Activated CD4-positive, alpha-beta T cell treated with anti-CD3 and anti-CD28 coated beads for 36 hours (primary cell): Measurements from ENCODE around the gene PPM1L. TPM values are rescaled to one million over a fixed set of nuclear protein-coding genes. Genes with fewer than 3 reads are reported as not detected.

ENCODE experiments used
- ATAC-seq: fragments of 200-7000 bp; cut with Tn5 transposase; one replicate; pipeline ENCODE4 v1.10.0; 2021; ENCODE audit warnings: mild to moderate bottlenecking, moderate library complexity
- CTCF ChIA-PET: fragments of 350-600 bp; sonication (Branson Sonifier 250); formaldehyde crosslinking; loops from one replicate; lab custom pipeline; 2021; ENCODE audit warnings: antibody characterized with exemption; lab: Charles Lee
- POLR2A ChIA-PET: fragments of 350-600 bp; sonication (Branson Sonifier 250); formaldehyde crosslinking; loops from one replicate; lab custom pipeline; 2021; ENCODE audit warnings: antibody characterized with exemption, inconsistent platforms; lab: Charles Lee
- DNase-seq: peaks from one replicate; pipeline ENCODE4 v3.0.0-alpha.2; 2020
- H3K27ac Mint-ChIP-seq: one replicate; pipeline ENCODE4 v1.8.0; 2021; ENCODE audit warnings: mixed read lengths
- H3K27me3 Mint-ChIP-seq: one replicate; pipeline ENCODE4 v1.8.0; 2021; ENCODE audit warnings: mixed read lengths
- H3K36me3 Mint-ChIP-seq: one replicate; pipeline ENCODE4 v1.8.0; 2021; ENCODE audit warnings: low read depth, mixed read lengths
- H3K4me1 Mint-ChIP-seq: one replicate; pipeline ENCODE4 v1.8.0; 2021; ENCODE audit warnings: mixed read lengths
- H3K4me3 Mint-ChIP-seq: one replicate; pipeline ENCODE4 v1.8.0; 2021; ENCODE audit warnings: mild to moderate bottlenecking, moderate library complexity, mixed read lengths
- H3K9me3 Mint-ChIP-seq: one replicate; pipeline ENCODE4 v1.8.0; 2021; ENCODE audit warnings: low read depth, mixed read lengths
- intact Hi-C, 2 experiments: fragments of 100-400 bp; cut with DNase I in 1 of 2; cut with micrococcal nuclease in 1 of 2; formaldehyde crosslinking; loops; one replicate each; pipeline versions ENCODE4 v1.14.2 to v1.15.1; 2022 to 2024; cut with DNase I, micrococcal nuclease
- total RNA-seq, 2 experiments: library from RNA; stranded (reverse); gene quantifications; one replicate each; pipeline ENCODE4 v1.2.3, GENCODE V29; 2021

The PPM1L gene
- total RNA-seq, 2 experiments from 2014 or later = 1.8 to 2.4 TPM

- no peaks in the 10 kb centered on the region for H3K36me3 Mint-ChIP-seq
- H3K4me1 Mint-ChIP-seq = no peaks in the 10 kb centered on the region
- H3K9me3 Mint-ChIP-seq = no peaks in the 10 kb centered on the region
- intact Hi-C loops = no loop called here
- POLR2A ChIA-PET = interaction anchor here (0.6 kb wide), 1 partner anchor 112 kb away, joined by 7 read pairs; no protein-coding TSS in a partner anchor
- CTCF ChIA-PET = interaction anchor here (0.7 kb wide), 1 partner anchor 16 kb away, joined by 3 read pairs; no protein-coding TSS in a partner anchor
- no peak for ATAC-seq
- DNase-seq = no peak
- no peaks in the 10 kb centered on the region for H3K27me3 Mint-ChIP-seq
- H3K27ac Mint-ChIP-seq = no peak overlapping the region
- H3K4me3 Mint-ChIP-seq = no peak overlapping the region
These were observed 53.4 kb downstream of the PPM1L start for GRCh38 chr3:160809453-160809852.

GRCh38 chr3:160810362-160811236, 54.6 kb downstream of the PPM1L start:
- Mint-ChIP-seq H3K4me1 (no peaks in the 10 kb centered on the region), H3K27me3 (no peaks in the 10 kb centered on the region), H3K36me3 (no peaks in the 10 kb centered on the region), H3K9me3 (no peaks in the 10 kb centered on the region), H3K4me3 (no peak overlapping the region), H3K27ac (no peak overlapping the region)
- DNase-seq = no peak
- ATAC-seq = no peak
- intact Hi-C loops = no loop called here
- ChIA-PET CTCF (interaction anchor here (0.9 kb wide), 1 partner anchor 9 kb away, joined by 3 read pairs; no protein-coding TSS in a partner anchor), POLR2A (interaction anchor here (0.6 kb wide), 1 partner anchor 113 kb away, joined by 7 read pairs; no protein-coding TSS in a partner anchor)

GRCh38 chr3:160811237-160811548, 55.2 kb downstream of the PPM1L start:
- no peak for DNase-seq

GRCh38 chr3:160812304-160812703, 56.3 kb downstream of the PPM1L start:
- ATAC-seq (no peak), DNase-seq (no peak)
- intact Hi-C loops = no loop called here
- H3K9me3 Mint-ChIP-seq = no peaks in the 10 kb centered on the region
- H3K27me3 Mint-ChIP-seq = no peaks in the 10 kb centered on the region
- no peaks in the 10 kb centered on the region for H3K36me3 Mint-ChIP-seq
- no peaks in the 10 kb centered on the region for H3K4me1 Mint-ChIP-seq
- ChIA-PET POLR2A (no interaction called here), CTCF (no interaction called here)
- no peak overlapping the region for H3K27ac Mint-ChIP-seq
- no peak overlapping the region for H3K4me3 Mint-ChIP-seq

More at GRCh38 chr3:160811237-160811548, 55.2 kb downstream of the PPM1L start:
- H3K36me3 Mint-ChIP-seq = no peaks in the 10 kb centered on the region
- POLR2A ChIA-PET = no interaction called here
- no peak for ATAC-seq
- no peaks in the 10 kb centered on the region for H3K27me3 Mint-ChIP-seq
- H3K27ac Mint-ChIP-seq = no peak overlapping the region
- no peak overlapping the region for H3K4me3 Mint-ChIP-seq
- intact Hi-C loops = no loop called here
- no peaks in the 10 kb centered on the region for H3K9me3 Mint-ChIP-seq
- CTCF ChIA-PET = interaction anchor here (0.9 kb wide), 1 partner anchor 9 kb away, joined by 3 read pairs; no protein-coding TSS in a partner anchor
- H3K4me1 Mint-ChIP-seq = no peaks in the 10 kb centered on the region

GRCh38 chr3:160815280-160815679, 59.2 kb downstream of the PPM1L start:
- no peaks in the 10 kb centered on the region for H3K9me3 Mint-ChIP-seq

GRCh38 chr3:160820022-160820421, 64.0 kb downstream of the PPM1L start:
- H3K36me3 Mint-ChIP-seq = no peaks in the 10 kb centered on the region
- intact Hi-C loops = no loop called here
- no peaks in the 10 kb centered on the region for H3K9me3 Mint-ChIP-seq
- no peaks in the 10 kb centered on the region for H3K27me3 Mint-ChIP-seq
- no peak overlapping the region for H3K4me3 Mint-ChIP-seq
- ATAC-seq = no peak
- ChIA-PET CTCF (interaction anchor here (1.2 kb wide), 1 partner anchor 9 kb away, joined by 3 read pairs; no protein-coding TSS in a partner anchor), POLR2A (no interaction called here)
- no peak overlapping the region for H3K27ac Mint-ChIP-seq
- no peak for DNase-seq
- H3K4me1 Mint-ChIP-seq = no peaks in the 10 kb centered on the region

More at GRCh38 chr3:160815280-160815679, 59.2 kb downstream of the PPM1L start:
- Mint-ChIP-seq H3K36me3 (no peaks in the 10 kb centered on the region), H3K27ac (no peak overlapping the region), H3K27me3 (no peaks in the 10 kb centered on the region), H3K4me1 (no peaks in the 10 kb centered on the region), H3K4me3 (no peak overlapping the region)
- ATAC-seq (no peak), DNase-seq (no peak)
- intact Hi-C loops = no loop called here
- ChIA-PET CTCF (no interaction called here), POLR2A (no interaction called here)

GRCh38 chr3:160820430-160820829, 64.4 kb downstream of the PPM1L start:
- H3K9me3 Mint-ChIP-seq = no peaks in the 10 kb centered on the region
- ChIA-PET POLR2A (no interaction called here), CTCF (interaction anchor here (1.2 kb wide), 1 partner anchor 9 kb away, joined by 3 read pairs; no protein-coding TSS in a partner anchor)
- no peak overlapping the region for H3K27ac Mint-ChIP-seq
- no peak for DNase-seq
- H3K36me3 Mint-ChIP-seq = no peaks in the 10 kb centered on the region
- no peak overlapping the region for H3K4me3 Mint-ChIP-seq
- H3K27me3 Mint-ChIP-seq = no peaks in the 10 kb centered on the region
- intact Hi-C loops = no loop called here
- ATAC-seq = no peak
- H3K4me1 Mint-ChIP-seq = no peaks in the 10 kb centered on the region

GRCh38 chr3:160822936-160823335, 66.9 kb downstream of the PPM1L start:
- Mint-ChIP-seq H3K27me3 (no peaks in the 10 kb centered on the region), H3K36me3 (no peaks in the 10 kb centered on the region), H3K9me3 (no peaks in the 10 kb centered on the region), H3K4me1 (no peaks in the 10 kb centered on the region), H3K4me3 (no peak overlapping the region), H3K27ac (no peak overlapping the region)
- POLR2A ChIA-PET = no interaction called here
- DNase-seq (no peak), ATAC-seq (no peak)
- intact Hi-C loops = no loop called here
- CTCF ChIA-PET = interaction anchor here (0.7 kb wide), 1 partner anchor 104 kb away, joined by 3 read pairs; no protein-coding TSS in a partner anchor

- ChIA-PET POLR2A (no interaction called here), CTCF (interaction anchor here (0.7 to 0.9 kb wide), 2 partner anchors 70 to 178 kb away, joined by 3 read pairs; no protein-coding TSS in a partner anchor)
- Mint-ChIP-seq H3K4me3 (no peak overlapping the region), H3K27me3 (no peaks in the 10 kb centered on the region), H3K9me3 (no peaks in the 10 kb centered on the region), H3K36me3 (no peaks in the 10 kb centered on the region), H3K27ac (no peak overlapping the region), H3K4me1 (no peaks in the 10 kb centered on the region)
- DNase-seq (no peak), ATAC-seq (no peak)
- intact Hi-C loops = no loop called here
These were observed 69.3 kb downstream of the PPM1L start for GRCh38 chr3:160825311-160825800.

- DNase-seq = no peak
- CTCF ChIA-PET = no interaction called here
- no peaks in the 10 kb centered on the region for H3K36me3 Mint-ChIP-seq
- intact Hi-C loops = no loop called here
- no peak for ATAC-seq
- no peaks in the 10 kb centered on the region for H3K9me3 Mint-ChIP-seq
- no peaks in the 10 kb centered on the region for H3K27me3 Mint-ChIP-seq
- POLR2A ChIA-PET = no interaction called here
- no peak overlapping the region for H3K4me3 Mint-ChIP-seq
- no peak overlapping the region for H3K27ac Mint-ChIP-seq
- H3K4me1 Mint-ChIP-seq = no peaks in the 10 kb centered on the region
These were observed 70.4 kb downstream of the PPM1L start for GRCh38 chr3:160826408-160826807.

GRCh38 chr3:160826991-160827390, 71.0 kb downstream of the PPM1L start:
- no peaks in the 10 kb centered on the region for H3K9me3 Mint-ChIP-seq
- ChIA-PET CTCF (no interaction called here), POLR2A (no interaction called here)
- H3K27ac Mint-ChIP-seq = no peak overlapping the region
- intact Hi-C loops = no loop called here
- ATAC-seq (no peak), DNase-seq (no peak)
- H3K36me3 Mint-ChIP-seq = no peaks in the 10 kb centered on the region
- H3K4me1 Mint-ChIP-seq = no peaks in the 10 kb centered on the region
- H3K4me3 Mint-ChIP-seq = no peak overlapping the region
- H3K27me3 Mint-ChIP-seq = no peaks in the 10 kb centered on the region

GRCh38 chr3:160827516-160827915, 71.5 kb downstream of the PPM1L start:
- Mint-ChIP-seq H3K4me1 (no peaks in the 10 kb centered on the region), H3K27ac (no peak overlapping the region), H3K9me3 (no peaks in the 10 kb centered on the region), H3K27me3 (no peaks in the 10 kb centered on the region), H3K36me3 (no peaks in the 10 kb centered on the region), H3K4me3 (no peak overlapping the region)
- intact Hi-C loops = no loop called here
- CTCF ChIA-PET = no interaction called here
- no peak for DNase-seq
- ATAC-seq = no peak
- POLR2A ChIA-PET = interaction anchor here (0.5 kb wide), 1 partner anchor 881 kb away, joined by 4 read pairs; no protein-coding TSS in a partner anchor
